Thyroid gland (tissue), 4 donors: Measurements from ENCODE around the gene PLAU. TPM values are rescaled to one million over a fixed set of nuclear protein-coding genes. Genes with fewer than 3 reads are reported as not detected.

Experiments used
- DNase-seq, 2 donors: peaks; one replicate each; pipeline ENCODE4 v3.0.0-alpha.2; 2019
- H3K27ac ChIP-seq, 3 donors: fragments of 200-600 bp; sonication (generic); 1 replicate in 2 of 3; 2 replicates in 1 of 3; pipeline ENCODE4 v1.5.1; 2016 to 2019; ENCODE audit warnings: mild to moderate bottlenecking in 1 of 3, moderate library complexity in 1 of 3
- H3K27me3 ChIP-seq: fragments of 200-600 bp; sonication (generic); one replicate; pipeline ENCODE4 v1.5.1; 2019
- H3K36me3 ChIP-seq, 2 donors: fragments of 200-600 bp; sonication (generic); one replicate each; pipeline ENCODE4 v1.5.1; 2016 to 2019
- H3K4me1 ChIP-seq, 2 donors: fragments of 200-600 bp; sonication (generic); one replicate each; pipeline ENCODE4 v1.5.1; 2017 to 2019
- H3K4me3 ChIP-seq, 3 donors: fragments of 200-600 bp; sonication (generic); replicated peaks in 1 of 3; 1 replicate in 2 of 3; 2 replicates in 1 of 3; pipeline ENCODE4 v1.5.1; 2016; ENCODE audit warnings: mild to moderate bottlenecking in 1 of 3
- H3K9me3 ChIP-seq: fragments of 200-600 bp; sonication (generic); one replicate; pipeline ENCODE4 v1.5.1; 2017
- CTCF ChIP-seq, 6 experiments: fragments of 200-600 bp in 3 of 6; fragments of 450-650 bp in 3 of 6; sonication (generic) in 3 of 6; IDR thresholded peaks; one replicate each; pipeline ENCODE4 v1.5.1; 2016 to 2019; ENCODE audit warnings: antibody characterized with exemption in 6 of 6, mild to moderate bottlenecking in 2 of 6, inconsistent platforms in 1 of 6, moderate library complexity in 1 of 6
- POLR2A ChIP-seq, 2 donors: fragments of 450-650 bp; IDR thresholded peaks; one replicate each; pipeline ENCODE4 v1.6.1; 2017; ENCODE audit warnings: antibody characterized with exemption in 2 of 2, mild to moderate bottlenecking in 2 of 2, moderate library complexity in 1 of 2
- WGBS, 2 donors: methylation state at CpG; one replicate each; pipeline ENCODE4 v1.1.5; 2017; 5-methylcytosine and 5-hydroxymethylcytosine counted together
- intact Hi-C: fragments of 100-400 bp; cut with DNase I; formaldehyde crosslinking; loops from one replicate; pipeline ENCODE4 v1.15.1; 2023
- total RNA-seq, 4 donors: library from RNA; depleted of rRNA; stranded (reverse); fragments of >200 nt; gene quantifications; one replicate each; pipeline ENCODE4 v1.2.3, GENCODE V29; 2016

Gene PLAU
- total RNA-seq, 4 donors from 2014 or later = 3.8 to 13.3 (median 7.3) TPM

- Histone ChIP-seq H3K27me3 (no peaks in the 10 kb centered on the region), H3K36me3 (peaks cover 0 to 4% of the 10 kb centered on the region in 2 donors), H3K4me3 (no peak overlapping the region), H3K9me3 (no peaks in the 10 kb centered on the region), H3K4me1 (peaks cover 2 to 15% of the 10 kb centered on the region in 2 donors), H3K27ac (no peak overlapping the region)
- DNase-seq = no peak
- 88 to 89% methylated on average over 10 to 11 of the region's 11 CpGs for WGBS, 2 donors
- TF ChIP-seq CTCF (IDR thresholded peaks at IDR 0.05) = no peak
- TF ChIP-seq POLR2A (IDR thresholded peaks at IDR 0.05) = no peak
- intact Hi-C loops = no loop called here
Observed at GRCh38 chr10:73867871-73868631, 42.9 kb upstream of the PLAU start.

GRCh38 chr10:73868655-73869195, 42.2 kb upstream of the PLAU start:
- 77 to 89% methylated on average over 5 of the region's 5 CpGs for whole genome bisulfite sequencing, 2 donors
- no peak overlapping the region for H3K4me3 ChIP-seq
- intact Hi-C loops = no loop called here
- H3K27me3 ChIP-seq = no peaks in the 10 kb centered on the region
- H3K36me3 ChIP-seq = peaks cover 0 to 4% of the 10 kb centered on the region in 2 donors
- H3K9me3 ChIP-seq = no peaks in the 10 kb centered on the region
- TF ChIP-seq CTCF (IDR thresholded peaks at IDR 0.05) (no peak), POLR2A (IDR thresholded peaks at IDR 0.05) (no peak)
- H3K27ac ChIP-seq = no peak overlapping the region
- H3K4me1 ChIP-seq = peaks cover 5 to 20% of the 10 kb centered on the region in 2 donors
- DNase-seq = no peak

GRCh38 chr10:73871295-73872189, 39.4 kb upstream of the PLAU start:
- no peak overlapping the region for H3K27ac ChIP-seq
- intact Hi-C loops = loop anchor here (10.0 kb wide), 1 partner anchor 57 kb away; the partner anchor contains the start of gene NDST2
- H3K4me1 ChIP-seq = peaks cover 8 to 15% of the 10 kb centered on the region in 2 donors
- no peak overlapping the region for H3K4me3 ChIP-seq
- DNase-seq = no peak
- TF ChIP-seq POLR2A (IDR thresholded peaks at IDR 0.05) = no peak
- TF ChIP-seq CTCF (IDR thresholded peaks at IDR 0.05) = no peak
- no peaks in the 10 kb centered on the region for H3K9me3 ChIP-seq
- no peaks in the 10 kb centered on the region for H3K36me3 ChIP-seq
- WGBS, 2 donors = 70 to 76% methylated on average over 8 of the region's 8 CpGs
- no peaks in the 10 kb centered on the region for H3K27me3 ChIP-seq

GRCh38 chr10:73872190-73872710, 38.7 kb upstream of the PLAU start:
- peaks cover 8 to 14% of the 10 kb centered on the region in 2 donors for H3K4me1 ChIP-seq
- no peaks in the 10 kb centered on the region for H3K36me3 ChIP-seq
- H3K27me3 ChIP-seq = no peaks in the 10 kb centered on the region
- no peak overlapping the region for H3K27ac ChIP-seq
- H3K4me3 ChIP-seq = no peak overlapping the region
- intact Hi-C loops = loop anchor here (10.0 kb wide), 1 partner anchor 57 kb away; the partner anchor contains the start of gene NDST2
- WGBS, 2 donors = 80 to 93% methylated on average over 5 of the region's 5 CpGs
- H3K9me3 ChIP-seq = no peaks in the 10 kb centered on the region
- TF ChIP-seq POLR2A (IDR thresholded peaks at IDR 0.05) (no peak), CTCF (IDR thresholded peaks at IDR 0.05) (no peak)
- DNase-seq = no peak
